Neutrophil (primary cell): ENCODE measurements around the gene PIEZO1.
"Not testable (repeated sequence)": the region's sequence is repeated elsewhere in the genome, so short reads cannot be mapped to it uniquely, and the experiment has no call there.

ENCODE experiments used
- H3K27ac ChIP-seq: fragments of 200-600 bp; sonication (generic); 2 replicates; pipeline ENCODE4 v1.5.1; 2016; ENCODE audit warnings: mild to moderate bottlenecking, moderate library complexity
- H3K27me3 ChIP-seq: fragments of 200-600 bp; sonication (generic); 2 replicates; pipeline ENCODE4 v1.6.0; 2016; ENCODE audit warnings: mild to moderate bottlenecking
- H3K36me3 ChIP-seq: fragments of 200-600 bp; sonication (generic); 2 replicates; pipeline ENCODE4 v1.5.1; 2017
- H3K4me1 ChIP-seq, 2 experiments: fragments of 200-600 bp in 1 of 2; sonication (generic) in 1 of 2; 1 replicate in 1 of 2; 2 replicates in 1 of 2; pipeline versions ENCODE4 v1.5.1 to v1.6.1; 2013 to 2016; ENCODE audit warnings: low read depth in 1 of 2, low read length in 1 of 2, mild to moderate bottlenecking in 1 of 2, moderate library complexity in 1 of 2; ENCODE audit not compliant: control insufficient read depth in 1 of 2, insufficient read depth in 1 of 2
- H3K4me3 ChIP-seq, 2 experiments: fragments of 200-600 bp in 1 of 2; sonication (generic) in 1 of 2; 1 replicate in 1 of 2; 2 replicates in 1 of 2; pipeline ENCODE4 v1.5.1; 2013 to 2016; ENCODE audit warnings: low read depth in 1 of 2, low read length in 1 of 2, mild to moderate bottlenecking in 1 of 2, moderate library complexity in 1 of 2
- H3K9me3 ChIP-seq: fragments of 200-600 bp; sonication (generic); 2 replicates; pipeline ENCODE4 v1.5.1; 2016
- TF ChIP-seq, protein P1 (sequence below): fragments of 200-600 bp; sonication (generic); IDR thresholded peaks from 2 replicates; pipeline ENCODE4 v1.5.1; 2016; ENCODE audit warnings: antibody characterized with exemption

The PIEZO1 gene

DNA sequence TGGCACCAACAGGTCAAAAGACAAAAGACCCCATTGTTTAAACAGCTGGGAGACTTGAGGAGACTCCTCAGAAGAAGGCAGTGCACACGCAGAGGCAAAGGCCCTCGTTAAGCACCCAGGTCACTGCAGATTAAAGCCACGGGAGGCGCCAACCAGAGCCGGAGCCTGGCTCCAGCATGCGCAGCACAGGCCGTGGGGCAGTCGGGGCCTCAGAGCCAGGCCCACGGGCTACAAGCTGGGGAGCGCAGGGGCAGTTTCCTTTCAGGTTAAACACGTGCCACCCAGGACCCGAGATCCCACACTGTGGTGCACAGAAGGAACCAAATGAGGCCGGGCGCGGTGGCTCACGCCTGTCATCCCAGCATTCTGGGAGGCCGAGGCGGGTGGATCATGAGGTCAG lies 9.2 kb downstream of the PIEZO1 start:
- H3K27me3 ChIP-seq = no peaks in the 10 kb centered on the region
- H3K36me3 ChIP-seq = no peaks in the 10 kb centered on the region
- H3K4me3 ChIP-seq = no peak overlapping the region
- H3K4me1 ChIP-seq = peaks cover 10 to 16% of the 10 kb centered on the region in 2 experiments
- TF ChIP-seq, protein P1, sequence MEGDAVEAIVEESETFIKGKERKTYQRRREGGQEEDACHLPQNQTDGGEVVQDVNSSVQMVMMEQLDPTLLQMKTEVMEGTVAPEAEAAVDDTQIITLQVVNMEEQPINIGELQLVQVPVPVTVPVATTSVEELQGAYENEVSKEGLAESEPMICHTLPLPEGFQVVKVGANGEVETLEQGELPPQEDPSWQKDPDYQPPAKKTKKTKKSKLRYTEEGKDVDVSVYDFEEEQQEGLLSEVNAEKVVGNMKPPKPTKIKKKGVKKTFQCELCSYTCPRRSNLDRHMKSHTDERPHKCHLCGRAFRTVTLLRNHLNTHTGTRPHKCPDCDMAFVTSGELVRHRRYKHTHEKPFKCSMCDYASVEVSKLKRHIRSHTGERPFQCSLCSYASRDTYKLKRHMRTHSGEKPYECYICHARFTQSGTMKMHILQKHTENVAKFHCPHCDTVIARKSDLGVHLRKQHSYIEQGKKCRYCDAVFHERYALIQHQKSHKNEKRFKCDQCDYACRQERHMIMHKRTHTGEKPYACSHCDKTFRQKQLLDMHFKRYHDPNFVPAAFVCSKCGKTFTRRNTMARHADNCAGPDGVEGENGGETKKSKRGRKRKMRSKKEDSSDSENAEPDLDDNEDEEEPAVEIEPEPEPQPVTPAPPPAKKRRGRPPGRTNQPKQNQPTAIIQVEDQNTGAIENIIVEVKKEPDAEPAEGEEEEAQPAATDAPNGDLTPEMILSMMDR = no peak
- no peaks in the 10 kb centered on the region for H3K9me3 ChIP-seq
- no peak overlapping the region for H3K27ac ChIP-seq

DNA sequence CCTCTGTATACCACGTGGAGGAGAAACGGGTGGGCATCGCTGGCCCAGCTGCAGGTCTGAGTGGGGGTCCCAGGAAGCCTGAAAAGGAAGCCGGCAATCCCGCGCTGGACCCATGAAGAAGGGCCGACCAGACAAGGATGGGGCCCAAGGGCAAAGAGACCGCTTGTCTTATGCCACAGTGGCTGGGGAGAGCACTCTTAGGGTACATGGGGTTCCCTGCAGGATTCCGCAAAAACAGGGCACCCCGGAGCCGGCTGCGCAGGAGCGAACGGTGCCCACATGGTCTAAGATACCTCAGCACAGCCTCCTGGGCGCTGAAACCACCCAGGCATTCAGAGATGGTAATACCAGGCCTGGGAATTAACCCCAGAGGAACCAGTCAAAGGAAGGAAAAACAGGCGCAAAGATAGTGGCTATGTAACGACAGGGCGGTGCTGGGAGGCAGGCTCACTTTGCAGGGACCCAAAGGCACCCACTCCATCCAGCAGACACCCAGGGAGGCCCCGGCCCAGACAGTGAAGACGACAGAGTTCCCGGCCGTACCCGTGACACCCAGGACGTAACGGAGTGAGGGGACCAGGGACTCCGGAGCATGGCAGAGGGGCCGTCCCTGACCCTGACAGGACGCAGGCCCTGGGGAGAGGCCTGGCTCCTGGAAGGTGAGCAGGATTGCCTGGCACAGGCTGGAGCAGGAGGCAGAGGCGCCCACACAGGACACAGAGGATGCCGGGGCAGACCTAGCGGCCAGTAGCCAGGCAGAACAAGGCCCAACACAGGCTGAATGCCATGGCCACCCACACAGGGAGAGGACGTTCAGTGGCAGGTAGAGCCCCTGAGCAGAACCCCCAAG lies 10.3 kb downstream of the PIEZO1 start:
- H3K4me3 ChIP-seq = no peak overlapping the region
- TF ChIP-seq, protein P1 = no peak
- H3K36me3 ChIP-seq = no peaks in the 10 kb centered on the region
- no peaks in the 10 kb centered on the region for H3K9me3 ChIP-seq
- peaks cover 12 to 17% of the 10 kb centered on the region in 2 experiments for H3K4me1 ChIP-seq
- no peak overlapping the region for H3K27ac ChIP-seq
- no peaks in the 10 kb centered on the region for H3K27me3 ChIP-seq

DNA sequence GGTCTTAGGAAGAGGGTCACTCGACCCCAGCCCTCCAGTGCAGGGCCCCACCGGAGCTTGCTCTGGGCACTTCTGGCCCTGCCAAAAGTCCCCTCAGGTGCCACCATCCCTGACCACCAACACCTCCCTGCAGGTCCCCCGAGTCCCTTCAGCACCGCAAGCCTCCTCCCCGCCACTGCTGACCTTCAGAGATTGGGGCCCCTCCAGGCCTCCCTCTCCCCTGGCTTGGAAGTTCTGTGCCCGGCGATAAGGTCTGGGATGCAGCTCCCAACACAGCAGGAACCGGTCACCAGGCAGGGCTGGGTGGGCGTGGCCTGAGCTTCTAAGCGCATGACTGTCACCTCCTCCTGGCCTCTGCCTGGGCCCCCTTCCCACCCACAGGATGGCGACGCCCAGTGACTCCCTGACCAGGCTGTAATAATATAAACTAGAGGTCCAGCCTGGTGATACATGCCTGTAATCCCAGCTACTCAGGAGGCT lies 11.2 kb downstream of the PIEZO1 start:
- no peaks in the 10 kb centered on the region for H3K9me3 ChIP-seq
- no peaks in the 10 kb centered on the region for H3K27me3 ChIP-seq
- H3K4me3 ChIP-seq = no peak overlapping the region
- H3K36me3 ChIP-seq = no peaks in the 10 kb centered on the region
- peaks cover 11 to 21% of the 10 kb centered on the region in 2 experiments for H3K4me1 ChIP-seq
- H3K27ac ChIP-seq = no peak overlapping the region
- TF ChIP-seq, protein P1 = no peak

DNA sequence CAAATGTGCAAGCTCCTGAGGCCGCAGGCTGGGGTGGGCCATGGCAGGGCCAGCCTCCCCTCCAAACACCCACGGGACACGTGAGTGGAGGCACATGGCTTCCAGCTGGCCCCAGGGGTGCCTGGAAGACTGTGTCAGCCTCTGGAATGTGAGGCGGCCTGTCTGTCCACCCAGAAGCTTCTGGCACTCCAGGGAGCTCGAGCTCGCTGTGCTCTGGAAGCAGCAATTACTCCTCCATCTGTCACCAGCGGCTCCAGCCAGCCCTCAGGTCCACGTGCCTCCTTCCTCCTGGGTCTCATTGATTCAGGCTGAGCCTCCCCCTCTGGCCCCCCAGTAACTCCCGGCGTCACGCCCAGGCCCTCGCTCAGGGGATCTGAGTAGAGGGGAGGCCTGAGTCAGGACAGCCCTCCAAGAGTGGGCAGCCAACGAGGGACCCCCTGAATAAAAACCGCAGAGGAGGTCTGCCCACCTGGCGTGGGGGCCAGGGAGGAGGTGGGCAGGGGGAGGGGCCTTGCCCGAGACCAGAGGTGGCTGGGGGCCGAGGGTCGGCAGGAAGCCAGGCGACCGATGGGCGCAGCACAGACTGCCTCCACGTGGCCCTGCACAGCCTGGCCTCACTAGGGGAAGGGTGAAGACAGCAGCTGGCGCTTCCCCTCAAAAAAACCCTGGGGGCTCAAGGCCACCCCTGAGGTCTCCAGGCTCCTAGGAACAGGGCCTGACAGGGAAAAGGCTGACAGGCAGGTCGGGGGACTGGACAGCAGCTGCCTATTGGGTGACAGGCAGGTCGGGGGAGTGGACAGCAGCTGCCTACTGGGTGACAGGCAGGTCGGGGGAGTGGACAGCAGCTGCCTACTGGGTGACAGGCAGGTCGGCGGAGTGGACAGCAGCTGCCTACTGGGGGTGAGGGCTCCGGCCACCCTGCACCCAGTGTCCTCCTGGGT lies 11.9 kb downstream of the PIEZO1 start:
- H3K27ac ChIP-seq = no peak overlapping the region
- TF ChIP-seq, protein P1 = no peak
- no peaks in the 10 kb centered on the region for H3K27me3 ChIP-seq
- no peaks in the 10 kb centered on the region for H3K36me3 ChIP-seq
- H3K9me3 ChIP-seq = no peaks in the 10 kb centered on the region
- peaks cover 11 to 21% of the 10 kb centered on the region in 2 experiments for H3K4me1 ChIP-seq
- H3K4me3 ChIP-seq = no peak overlapping the region

DNA sequence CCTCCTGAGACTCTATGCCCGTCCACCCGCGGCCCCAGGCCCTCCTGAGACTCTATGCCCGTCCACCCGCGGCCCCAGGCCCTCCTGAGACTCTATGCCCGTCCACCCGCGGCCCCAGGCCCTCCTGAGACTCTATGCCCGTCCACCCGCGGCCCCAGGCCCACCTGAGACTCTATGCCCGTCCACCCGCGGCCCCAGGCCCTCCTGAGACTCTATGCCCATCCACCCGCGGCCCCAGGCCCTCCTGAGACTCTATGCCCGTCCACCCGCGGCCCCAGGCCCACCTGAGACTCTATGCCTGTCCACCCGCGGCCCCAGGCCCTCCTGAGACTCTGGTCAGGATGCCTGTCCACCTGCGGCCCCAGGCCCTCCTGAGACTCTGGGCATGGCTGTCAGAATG lies 13.2 kb downstream of the PIEZO1 start:
- H3K4me1 ChIP-seq = peaks cover 11 to 21% of the 10 kb centered on the region in 2 experiments
- not testable (repeated sequence) for H3K4me3 ChIP-seq, H3K27me3 ChIP-seq, H3K27ac ChIP-seq, H3K36me3 ChIP-seq, H3K9me3 ChIP-seq
